ENCODE data around the gene RNF13. TPM values are rescaled to one million over a fixed set of nuclear protein-coding genes. Genes with fewer than 3 reads are reported as not detected.
"Not testable (repeated sequence)": the region's sequence is repeated elsewhere in the genome, so short reads cannot be mapped to it uniquely, and the experiment has no call there.

Gene RNF13
- polyA plus RNA-seq, 4 donors = 20.8 to 62.7 (median 32.7) TPM

DNA sequence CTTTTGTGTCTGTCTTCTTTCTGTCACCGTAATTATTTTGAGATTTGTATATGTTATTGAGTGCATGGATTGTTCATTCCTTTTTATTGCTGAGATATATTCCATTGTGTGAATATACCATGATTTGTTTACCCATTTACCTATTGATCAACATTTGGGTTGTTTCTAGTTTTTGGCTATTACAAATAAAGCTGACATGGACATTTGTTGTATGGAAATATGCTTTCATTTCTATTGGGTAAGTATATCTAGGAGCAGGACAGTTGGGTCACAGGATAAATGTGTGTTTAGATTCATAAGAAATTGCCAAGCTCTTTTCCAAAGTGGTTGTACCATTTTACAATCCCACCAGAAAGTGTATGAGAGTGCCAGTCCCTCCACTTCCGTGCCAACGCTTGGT is 106.5 kb downstream of the RNF13 start:
- FAIRE-seq (no peak), DNase-seq (no peak)
- Histone ChIP-seq H3K27me3 (ENCODE audit: control insufficient read depth in 3 of 3, insufficient read depth in 3 of 3, low read length in 3 of 3) (no peaks in the 10 kb centered on the region), H3K4me3 (ENCODE audit: low read depth in 1 of 3, low read length in 3 of 3) (no peak overlapping the region), H3K27ac (ENCODE audit: low read depth in 1 of 3, low read length in 2 of 3) (no peak overlapping the region), H3K36me3 (ENCODE audit: control insufficient read depth in 3 of 3, insufficient read depth in 2 of 3, low read depth in 1 of 3, low read length in 3 of 3) (peaks cover 0 to 5% (median 4%) of the 10 kb centered on the region in 3 donors), H3K4me1 (ENCODE audit: control insufficient read depth in 3 of 3, insufficient read depth in 2 of 3, low read depth in 1 of 3, low read length in 2 of 3) (no peaks in the 10 kb centered on the region), H3K9me3 (ENCODE audit: control insufficient read depth in 2 of 2, insufficient read depth in 1 of 2, low read depth in 1 of 2, low read length in 1 of 2) (no peaks in the 10 kb centered on the region)
- 96 to 98% (median 97%) methylated on average over 3 of the region's 3 CpGs for WGBS, 3 donors

DNA sequence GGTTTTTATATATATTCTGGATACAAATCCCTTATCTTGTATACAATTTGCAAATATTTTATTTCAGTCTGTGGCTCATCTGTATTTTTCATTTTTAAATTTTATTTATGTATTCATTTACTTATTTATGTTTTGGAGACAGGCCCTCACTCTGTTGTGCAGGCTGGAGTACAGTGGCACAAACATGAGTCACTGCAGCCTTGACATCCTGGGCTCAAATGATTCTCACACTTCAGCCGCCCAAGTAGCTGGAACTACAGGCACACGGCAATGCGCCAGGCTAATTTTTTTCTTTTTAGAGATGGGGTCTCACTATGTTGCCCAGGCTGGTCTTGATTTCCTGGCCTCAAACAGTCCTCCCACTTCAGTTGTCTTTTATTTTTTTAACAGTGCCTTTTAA is 107.1 kb downstream of the RNF13 start:
- 95 to 97% (median 96%) methylated on average over 3 of the region's 3 CpGs for WGBS, 3 donors
- no peak for FAIRE-seq

DNA sequence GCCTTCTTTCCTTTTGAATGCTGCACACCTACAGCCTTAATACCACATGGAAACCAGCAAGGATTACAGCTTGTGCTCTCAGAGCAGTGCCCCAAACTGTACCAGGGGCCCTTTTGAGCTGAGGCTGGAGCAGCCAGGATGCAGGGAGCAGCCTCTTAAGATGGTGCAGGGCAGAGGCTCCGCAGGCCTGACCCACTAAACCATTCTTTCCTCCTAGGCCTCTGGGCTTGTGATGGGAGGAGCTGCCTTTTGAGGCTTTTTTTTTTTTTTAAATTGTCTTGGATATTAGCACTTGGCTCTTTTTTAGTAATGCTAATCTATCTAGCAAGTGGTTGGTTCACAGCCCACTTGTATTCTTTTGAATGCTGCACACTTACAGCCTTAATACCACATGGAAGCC is 120.0 kb downstream of the RNF13 start:
- Histone ChIP-seq H3K27me3 (ENCODE audit: control insufficient read depth in 3 of 3, insufficient read depth in 3 of 3, low read length in 3 of 3) (no peaks in the 10 kb centered on the region), H3K4me1 (ENCODE audit: control insufficient read depth in 3 of 3, insufficient read depth in 2 of 3, low read depth in 1 of 3, low read length in 2 of 3) (no peaks in the 10 kb centered on the region), H3K36me3 (ENCODE audit: control insufficient read depth in 3 of 3, insufficient read depth in 2 of 3, low read depth in 1 of 3, low read length in 3 of 3) (peaks cover 0 to 16% (median 3%) of the 10 kb centered on the region in 3 donors), H3K9me3 (ENCODE audit: control insufficient read depth in 2 of 2, insufficient read depth in 1 of 2, low read depth in 1 of 2, low read length in 1 of 2) (peaks cover 0 to 14% of the 10 kb centered on the region in 2 donors), H3K27ac (ENCODE audit: low read depth in 1 of 3, low read length in 2 of 3) (no peak overlapping the region), H3K4me3 (ENCODE audit: low read depth in 1 of 3, low read length in 3 of 3) (no peak overlapping the region)
- DNase-seq = no peak
- 100% methylated on average over 1 of the region's 1 CpG for WGBS, 3 donors
- no peak for FAIRE-seq

More for the DNA sequence above, 107.1 kb downstream of the RNF13 start:
- H3K4me1 ChIP-seq (ENCODE audit: control insufficient read depth in 3 of 3, insufficient read depth in 2 of 3, low read depth in 1 of 3, low read length in 2 of 3) = no peaks in the 10 kb centered on the region
- peaks cover 0 to 5% (median 4%) of the 10 kb centered on the region in 3 donors for H3K36me3 ChIP-seq (ENCODE audit: control insufficient read depth in 3 of 3, insufficient read depth in 2 of 3, low read depth in 1 of 3, low read length in 3 of 3)
- no peak overlapping the region for H3K4me3 ChIP-seq (ENCODE audit: low read depth in 1 of 3, low read length in 3 of 3)
- H3K27me3 ChIP-seq (ENCODE audit: control insufficient read depth in 3 of 3, insufficient read depth in 3 of 3, low read length in 3 of 3) = no peaks in the 10 kb centered on the region
- no peak overlapping the region for H3K27ac ChIP-seq (ENCODE audit: low read depth in 1 of 3, low read length in 2 of 3)
- no peaks in the 10 kb centered on the region for H3K9me3 ChIP-seq (ENCODE audit: control insufficient read depth in 2 of 2, insufficient read depth in 1 of 2, low read depth in 1 of 2, low read length in 1 of 2)
- no peak for DNase-seq

DNA sequence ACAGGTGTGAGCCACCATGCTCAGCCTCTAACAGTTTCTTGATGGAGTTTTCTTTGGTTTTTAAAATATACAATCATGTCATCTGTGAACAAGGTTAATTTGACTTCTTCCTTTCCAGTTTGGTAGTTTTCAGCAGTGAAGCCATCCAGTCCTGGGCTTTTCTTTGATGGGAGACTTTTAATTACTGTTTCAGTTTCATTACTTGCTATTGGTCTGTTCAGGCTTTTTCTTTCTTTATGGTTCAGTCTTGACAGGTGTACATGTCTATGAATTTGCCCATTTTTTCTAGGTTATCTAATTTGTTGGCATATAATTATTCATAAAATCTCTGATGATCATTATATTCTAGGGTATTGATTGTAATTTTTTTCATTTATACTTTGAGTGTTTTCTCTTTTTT is 120.8 kb downstream of the RNF13 start:
- Histone ChIP-seq H3K27me3 (ENCODE audit: control insufficient read depth in 3 of 3, insufficient read depth in 3 of 3, low read length in 3 of 3) (no peaks in the 10 kb centered on the region), H3K4me1 (ENCODE audit: control insufficient read depth in 3 of 3, insufficient read depth in 2 of 3, low read depth in 1 of 3, low read length in 2 of 3) (no peaks in the 10 kb centered on the region), H3K36me3 (ENCODE audit: control insufficient read depth in 3 of 3, insufficient read depth in 2 of 3, low read depth in 1 of 3, low read length in 3 of 3) (peaks cover 0 to 16% (median 3%) of the 10 kb centered on the region in 3 donors), H3K4me3 (ENCODE audit: low read depth in 1 of 3, low read length in 3 of 3) (no peak overlapping the region), H3K9me3 (ENCODE audit: control insufficient read depth in 2 of 2, insufficient read depth in 1 of 2, low read depth in 1 of 2, low read length in 1 of 2) (peaks cover 0 to 14% of the 10 kb centered on the region in 2 donors), H3K27ac (ENCODE audit: low read depth in 1 of 3, low read length in 2 of 3) (no peak overlapping the region)
- FAIRE-seq = no peak
- DNase-seq = no peak

DNA sequence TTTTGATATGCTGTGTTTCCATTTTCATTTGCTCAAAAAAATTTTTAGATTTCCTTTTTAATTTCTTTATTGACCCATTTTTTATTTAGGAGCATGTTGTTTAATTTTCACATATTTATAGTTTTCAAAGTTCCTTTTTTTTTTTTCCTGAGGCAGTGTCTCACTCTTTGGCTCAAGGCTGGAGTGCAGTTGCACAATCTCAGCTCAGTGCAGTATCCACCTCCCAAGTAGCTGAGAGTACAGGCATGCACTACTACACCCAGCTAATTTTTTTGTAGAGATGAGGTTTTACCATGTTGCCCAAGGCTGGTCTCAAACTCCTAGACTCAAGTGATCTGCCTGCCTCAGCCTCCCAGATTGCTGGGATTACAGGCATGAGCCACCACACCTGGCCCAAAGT is 121.5 kb downstream of the RNF13 start:
- Histone ChIP-seq H3K27me3 (ENCODE audit: control insufficient read depth in 3 of 3, insufficient read depth in 3 of 3, low read length in 3 of 3) (no peaks in the 10 kb centered on the region), H3K27ac (ENCODE audit: low read depth in 1 of 3, low read length in 2 of 3) (no peak overlapping the region), H3K4me1 (ENCODE audit: control insufficient read depth in 3 of 3, insufficient read depth in 2 of 3, low read depth in 1 of 3, low read length in 2 of 3) (no peaks in the 10 kb centered on the region), H3K36me3 (ENCODE audit: control insufficient read depth in 3 of 3, insufficient read depth in 2 of 3, low read depth in 1 of 3, low read length in 3 of 3) (peaks cover 0 to 16% (median 3%) of the 10 kb centered on the region in 3 donors), H3K4me3 (ENCODE audit: low read depth in 1 of 3, low read length in 3 of 3) (no peak overlapping the region), H3K9me3 (ENCODE audit: control insufficient read depth in 2 of 2, insufficient read depth in 1 of 2, low read depth in 1 of 2, low read length in 1 of 2) (peaks cover 0 to 14% of the 10 kb centered on the region in 2 donors)
- no peak for DNase-seq
- FAIRE-seq = no peak

DNA sequence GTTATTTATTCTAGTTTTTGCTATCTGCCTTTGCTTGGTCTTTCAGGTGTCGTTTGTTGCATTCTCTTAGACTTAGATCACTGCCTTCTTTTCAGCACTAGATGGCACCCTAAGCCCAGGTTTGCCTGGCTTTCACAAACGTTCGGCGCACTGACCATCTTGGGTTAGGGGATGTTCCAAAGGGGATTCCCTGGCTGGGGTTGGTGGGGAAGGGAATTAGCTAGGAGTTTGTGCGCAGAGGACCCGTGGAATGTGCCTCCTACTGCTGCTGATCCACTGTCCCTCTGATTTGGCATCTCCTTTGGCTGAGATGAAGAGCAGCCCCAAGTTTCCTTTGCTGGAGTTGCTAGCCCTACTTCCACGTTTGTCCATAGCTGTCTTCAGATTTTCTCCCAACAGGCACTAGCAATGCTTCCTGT is 123.8 kb downstream of the RNF13 start:
- H3K4me3 ChIP-seq (ENCODE audit: low read depth in 1 of 3, low read length in 3 of 3) = no peak overlapping the region
- peaks cover 0 to 12% (median 3%) of the 10 kb centered on the region in 3 donors for H3K36me3 ChIP-seq (ENCODE audit: control insufficient read depth in 3 of 3, insufficient read depth in 2 of 3, low read depth in 1 of 3, low read length in 3 of 3)
- H3K9me3 ChIP-seq (ENCODE audit: control insufficient read depth in 2 of 2, insufficient read depth in 1 of 2, low read depth in 1 of 2, low read length in 1 of 2) = peaks cover 0 to 14% of the 10 kb centered on the region in 2 donors
- FAIRE-seq = no peak
- H3K27me3 ChIP-seq (ENCODE audit: control insufficient read depth in 3 of 3, insufficient read depth in 3 of 3, low read length in 3 of 3) = no peaks in the 10 kb centered on the region
- WGBS, 3 donors = 35 to 41% (median 38%) methylated on average over 7 of the region's 7 CpGs
- no peak overlapping the region for H3K27ac ChIP-seq (ENCODE audit: low read depth in 1 of 3, low read length in 2 of 3)
- DNase-seq = peak; percentile 54 to 65
- H3K4me1 ChIP-seq (ENCODE audit: control insufficient read depth in 3 of 3, insufficient read depth in 2 of 3, low read depth in 1 of 3, low read length in 2 of 3) = no peaks in the 10 kb centered on the region

DNA sequence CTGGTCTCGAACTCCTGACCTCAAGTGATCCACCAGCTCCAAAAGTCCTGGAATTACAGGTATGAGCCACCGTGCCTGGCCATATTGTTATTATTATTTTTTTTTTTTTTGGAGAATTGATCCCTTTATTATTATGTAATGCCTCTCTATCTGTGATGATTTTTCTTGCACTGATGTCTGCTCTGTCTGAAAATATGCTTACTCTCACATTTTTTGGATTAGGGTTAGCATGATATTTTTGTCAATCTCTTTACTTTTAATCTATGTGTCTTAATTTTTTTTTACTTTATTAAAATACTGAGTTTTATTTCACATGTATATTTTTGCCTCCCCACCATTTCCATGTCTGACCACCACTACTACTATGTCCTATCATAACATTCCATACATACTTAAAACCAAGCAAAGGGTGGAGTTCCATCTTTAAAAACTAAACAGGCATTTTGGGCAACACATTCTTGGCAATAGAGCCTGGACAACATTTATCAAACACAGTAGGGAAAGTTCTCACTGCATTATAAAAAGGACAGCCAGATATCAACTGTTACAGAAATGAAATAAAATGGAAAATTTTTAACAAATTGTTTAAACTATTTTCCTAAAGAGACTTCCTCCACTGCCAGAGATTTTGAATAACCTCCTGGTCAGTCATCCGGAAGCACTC is 125.5 kb downstream of the RNF13 start:
- not testable (repeated sequence) for H3K27ac ChIP-seq (ENCODE audit: low read depth in 1 of 3, low read length in 2 of 3); DNase-seq; H3K4me1 ChIP-seq (ENCODE audit: control insufficient read depth in 3 of 3, insufficient read depth in 2 of 3, low read depth in 1 of 3, low read length in 2 of 3); H3K36me3 ChIP-seq (ENCODE audit: control insufficient read depth in 3 of 3, insufficient read depth in 2 of 3, low read depth in 1 of 3, low read length in 3 of 3); H3K27me3 ChIP-seq (ENCODE audit: control insufficient read depth in 3 of 3, insufficient read depth in 3 of 3, low read length in 3 of 3); H3K9me3 ChIP-seq (ENCODE audit: control insufficient read depth in 2 of 2, insufficient read depth in 1 of 2, low read depth in 1 of 2, low read length in 1 of 2); FAIRE-seq; H3K4me3 ChIP-seq (ENCODE audit: low read depth in 1 of 3, low read length in 3 of 3)
- 91 to 95% (median 95%) methylated on average over 3 of the region's 3 CpGs for WGBS, 3 donors

DNA sequence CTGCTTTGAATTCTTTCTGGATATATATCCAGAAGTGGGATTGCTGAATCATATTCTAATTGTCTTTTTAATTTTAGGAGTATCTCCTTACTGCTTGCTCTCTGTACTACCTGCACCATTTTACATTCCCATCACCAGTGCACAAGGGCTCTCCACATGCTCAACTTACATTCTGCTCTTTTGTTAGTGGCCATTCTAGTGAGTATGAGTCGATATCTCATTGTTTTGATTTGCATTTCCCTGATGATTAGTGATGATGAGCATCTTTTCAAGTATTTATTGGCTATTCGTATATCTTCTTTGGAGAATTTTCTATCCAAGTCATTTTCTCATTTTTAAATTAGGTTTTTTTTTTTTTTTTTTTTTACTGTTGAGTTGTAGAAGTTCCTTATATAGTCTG is 128.2 kb downstream of the RNF13 start:
- Histone ChIP-seq H3K36me3 (ENCODE audit: control insufficient read depth in 3 of 3, insufficient read depth in 2 of 3, low read depth in 1 of 3, low read length in 3 of 3) (peaks cover 0 to 6% (median 0%) of the 10 kb centered on the region in 3 donors), H3K27ac (ENCODE audit: low read depth in 1 of 3, low read length in 2 of 3) (no peak overlapping the region), H3K4me1 (ENCODE audit: control insufficient read depth in 3 of 3, insufficient read depth in 2 of 3, low read depth in 1 of 3, low read length in 2 of 3) (no peaks in the 10 kb centered on the region), H3K27me3 (ENCODE audit: control insufficient read depth in 3 of 3, insufficient read depth in 3 of 3, low read length in 3 of 3) (no peaks in the 10 kb centered on the region), H3K4me3 (ENCODE audit: low read depth in 1 of 3, low read length in 3 of 3) (no peak overlapping the region), H3K9me3 (ENCODE audit: control insufficient read depth in 2 of 2, insufficient read depth in 1 of 2, low read depth in 1 of 2, low read length in 1 of 2) (peaks cover 0 to 10% of the 10 kb centered on the region in 2 donors)
- no peak for FAIRE-seq
- DNase-seq = no peak
- 91 to 97% (median 96%) methylated on average over 2 of the region's 2 CpGs for WGBS, 3 donors

DNA sequence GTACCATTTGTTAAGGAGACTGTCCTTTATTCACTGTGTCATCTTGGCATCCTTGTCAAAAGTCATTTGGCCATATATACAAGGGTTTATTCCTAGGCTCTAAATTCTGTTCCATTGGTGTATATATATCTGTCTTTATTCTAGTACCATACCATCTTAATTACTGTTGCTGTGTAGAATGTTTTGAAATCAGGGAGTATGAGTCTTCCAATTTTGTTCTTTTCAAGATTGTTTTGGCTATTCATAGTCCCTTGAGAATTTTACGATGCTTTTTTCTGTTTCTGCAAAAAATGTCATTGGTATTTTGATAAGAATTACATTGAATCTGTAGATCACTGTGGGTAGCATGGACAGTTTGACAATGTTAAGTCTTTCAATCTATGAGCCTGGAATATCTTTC is 128.9 kb downstream of the RNF13 start:
- Histone ChIP-seq H3K4me3 (ENCODE audit: low read depth in 1 of 3, low read length in 3 of 3) (no peak overlapping the region), H3K36me3 (ENCODE audit: control insufficient read depth in 3 of 3, insufficient read depth in 2 of 3, low read depth in 1 of 3, low read length in 3 of 3) (peaks cover 0 to 4% (median 0%) of the 10 kb centered on the region in 3 donors), H3K9me3 (ENCODE audit: control insufficient read depth in 2 of 2, insufficient read depth in 1 of 2, low read depth in 1 of 2, low read length in 1 of 2) (peaks cover 0 to 7% of the 10 kb centered on the region in 2 donors), H3K4me1 (ENCODE audit: control insufficient read depth in 3 of 3, insufficient read depth in 2 of 3, low read depth in 1 of 3, low read length in 2 of 3) (no peaks in the 10 kb centered on the region), H3K27me3 (ENCODE audit: control insufficient read depth in 3 of 3, insufficient read depth in 3 of 3, low read length in 3 of 3) (no peaks in the 10 kb centered on the region), H3K27ac (ENCODE audit: low read depth in 1 of 3, low read length in 2 of 3) (no peak overlapping the region)
- WGBS, 3 donors = 91 to 100% (median 97%) methylated on average over 1 of the region's 1 CpG
- no peak for FAIRE-seq
- DNase-seq = no peak
